SK-N-SH (cell line): ENCODE measurements around the gene CD200R1.

ENCODE experiments used
- CTCF ChIP-seq: fragments of 200-600 bp; sonication (generic); IDR thresholded peaks from 2 replicates; pipeline ENCODE4 v1.6.1; 2017; ENCODE audit warnings: antibody characterized with exemption, mild to moderate bottlenecking, moderate library complexity
- EP300 ChIP-seq, 2 experiments: IDR thresholded peaks; 2 replicates each; pipeline versions ENCODE4 v1.4.0 to v1.6.1; 2012; ENCODE audit warnings: borderline replicate concordance in 1 of 2, low read depth in 1 of 2, low read length in 1 of 2
- EZH2phosphoT487 ChIP-seq: fragments of 200-600 bp; sonication (generic); IDR thresholded peaks from 2 replicates; pipeline ENCODE4 v1.6.1; 2017; ENCODE audit warnings: low read depth, mixed run types, mild to moderate bottlenecking, antibody characterized with exemption, moderate library complexity, borderline replicate concordance
- GABPA ChIP-seq: IDR thresholded peaks from 2 replicates; pipeline ENCODE4 v1.4.0; 2012; ENCODE audit warnings: low read depth, mild to moderate bottlenecking
- PBX3 ChIP-seq: IDR thresholded peaks from 2 replicates; pipeline ENCODE4; 2012
- POLR2AphosphoS5 ChIP-seq: IDR thresholded peaks from 2 replicates; pipeline ENCODE4 v1.6.1; 2012; ENCODE audit warnings: low read depth, low read length
- RAD21 ChIP-seq: IDR thresholded peaks from 2 replicates; pipeline ENCODE4 v1.6.1; 2012; ENCODE audit warnings: mild to moderate bottlenecking, low read length
- RCOR1 ChIP-seq: fragments of 150-350 bp; IDR thresholded peaks from 2 replicates; pipeline ENCODE4 v1.6.1; 2017; ENCODE audit warnings: antibody characterized with exemption, low read length
- RFX5 ChIP-seq: IDR thresholded peaks from 2 replicates; pipeline ENCODE4 v1.6.1; 2012; ENCODE audit warnings: mild to moderate bottlenecking, improper control_type of control experiment, low read length
- TAF1 ChIP-seq: IDR thresholded peaks from 2 replicates; pipeline ENCODE4 v1.6.1; 2012; ENCODE audit warnings: low read depth, mild to moderate bottlenecking, low read length, moderate library complexity, borderline replicate concordance
- TCF12 ChIP-seq: IDR thresholded peaks from 2 replicates; pipeline ENCODE4 v1.4.0; 2012
- ZBTB33 ChIP-seq: IDR thresholded peaks from 2 replicates; pipeline ENCODE4 v1.4.0; 2012; ENCODE audit warnings: low read depth, borderline replicate concordance

GRCh38 chr3:112875561-112875960 lies 99.3 kb downstream of the CD200R1 start:
- TF ChIP-seq CTCF (no peak), EP300 (IDR thresholded peaks at IDR 0.05; ENCODE audit: borderline replicate concordance in 1 of 2, low read depth in 1 of 2, low read length in 1 of 2) (no peak), ZBTB33 (no peak), GABPA (no peak), PBX3 (no peak), RAD21 (no peak), RCOR1 (no peak), POLR2AphosphoS5 (no peak), EZH2phosphoT487 (no peak), RFX5 (no peak), TAF1 (no peak), TCF12 (no peak)
